Activated B cell treated with CpG ODN at 0.5 μM for 24 hours (primary cell): ENCODE measurements around the gene TMEM270. TPM values are rescaled to one million over a fixed set of nuclear protein-coding genes. Genes with fewer than 3 reads are reported as not detected.

ENCODE experiments used
- ATAC-seq: fragments of 200-7000 bp; cut with Tn5 transposase; one replicate; pipeline ENCODE4 v1.10.0; 2021; ENCODE audit warnings: low read depth, mild to moderate bottlenecking, moderate library complexity
- CTCF ChIA-PET: fragments of 350-600 bp; sonication (Branson Sonifier 250); formaldehyde crosslinking; loops from one replicate; lab custom pipeline; 2021; ENCODE audit warnings: antibody characterized with exemption; lab: Charles Lee
- POLR2A ChIA-PET: fragments of 350-600 bp; sonication (Branson Sonifier 250); formaldehyde crosslinking; loops from one replicate; lab custom pipeline; 2021; ENCODE audit warnings: antibody characterized with exemption; lab: Charles Lee
- DNase-seq: peaks from one replicate; pipeline ENCODE4 v3.0.0; 2022
- H3K27ac Mint-ChIP-seq: one replicate; pipeline ENCODE4 v1.8.0; 2020; ENCODE audit warnings: mixed read lengths
- H3K27me3 Mint-ChIP-seq: one replicate; pipeline ENCODE4 v1.8.0; 2021; ENCODE audit warnings: mixed read lengths
- H3K36me3 Mint-ChIP-seq: one replicate; pipeline ENCODE4 v1.8.0; 2021; ENCODE audit warnings: low read depth, mixed read lengths
- H3K4me1 Mint-ChIP-seq: one replicate; pipeline ENCODE4 v1.8.0; 2021; ENCODE audit warnings: mixed read lengths
- H3K4me3 Mint-ChIP-seq: one replicate; pipeline ENCODE4 v1.8.0; 2020; ENCODE audit warnings: mild to moderate bottlenecking, mixed read lengths
- H3K9me3 Mint-ChIP-seq: one replicate; pipeline ENCODE4 v1.8.0; 2020; ENCODE audit warnings: mixed read lengths
- intact Hi-C: fragments of 100-400 bp; cut with micrococcal nuclease; formaldehyde crosslinking; loops from one replicate; pipeline ENCODE4 v1.15.1; 2024
- total RNA-seq: library from RNA; stranded (reverse); gene quantifications from 2 replicates; pipeline ENCODE4 v1.2.3, GENCODE V29; 2022
- TF ChIP-seq, protein P1 (sequence below): fragments of 200-600 bp; IDR thresholded peaks from one replicate; pipeline ENCODE4 v1.8.0; 2022; ENCODE audit warnings: antibody characterized with exemption, mild to moderate bottlenecking

Gene TMEM270
- total RNA-seq, 1 donor from 2014 or later = not detected

DNA sequence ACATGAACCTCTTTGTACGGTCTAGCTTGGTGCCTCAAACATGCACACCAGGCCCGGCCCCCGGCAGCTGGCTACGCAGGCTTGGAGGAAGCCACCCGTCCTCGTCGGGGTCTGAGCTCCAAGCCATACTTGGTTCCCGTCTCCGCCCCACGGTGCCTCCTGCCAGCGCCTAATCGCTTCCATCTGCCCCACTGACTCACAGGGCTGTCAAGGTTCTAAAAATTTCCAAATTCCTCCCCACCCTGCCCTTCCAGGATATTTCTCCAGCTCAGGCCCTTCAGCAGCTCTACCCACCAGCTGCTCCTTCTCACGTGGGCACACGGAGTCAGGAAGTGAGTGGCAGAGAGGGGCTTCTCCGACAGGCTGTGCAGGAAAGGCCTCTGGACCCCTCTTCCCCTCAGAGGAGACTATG lies 38.8 kb downstream of the TMEM270 start:
- no peak overlapping the region for H3K4me3 Mint-ChIP-seq
- POLR2A ChIA-PET = no interaction called here
- TF ChIP-seq, protein P1, sequence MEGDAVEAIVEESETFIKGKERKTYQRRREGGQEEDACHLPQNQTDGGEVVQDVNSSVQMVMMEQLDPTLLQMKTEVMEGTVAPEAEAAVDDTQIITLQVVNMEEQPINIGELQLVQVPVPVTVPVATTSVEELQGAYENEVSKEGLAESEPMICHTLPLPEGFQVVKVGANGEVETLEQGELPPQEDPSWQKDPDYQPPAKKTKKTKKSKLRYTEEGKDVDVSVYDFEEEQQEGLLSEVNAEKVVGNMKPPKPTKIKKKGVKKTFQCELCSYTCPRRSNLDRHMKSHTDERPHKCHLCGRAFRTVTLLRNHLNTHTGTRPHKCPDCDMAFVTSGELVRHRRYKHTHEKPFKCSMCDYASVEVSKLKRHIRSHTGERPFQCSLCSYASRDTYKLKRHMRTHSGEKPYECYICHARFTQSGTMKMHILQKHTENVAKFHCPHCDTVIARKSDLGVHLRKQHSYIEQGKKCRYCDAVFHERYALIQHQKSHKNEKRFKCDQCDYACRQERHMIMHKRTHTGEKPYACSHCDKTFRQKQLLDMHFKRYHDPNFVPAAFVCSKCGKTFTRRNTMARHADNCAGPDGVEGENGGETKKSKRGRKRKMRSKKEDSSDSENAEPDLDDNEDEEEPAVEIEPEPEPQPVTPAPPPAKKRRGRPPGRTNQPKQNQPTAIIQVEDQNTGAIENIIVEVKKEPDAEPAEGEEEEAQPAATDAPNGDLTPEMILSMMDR = no peak
- H3K27ac Mint-ChIP-seq = no peak overlapping the region
- intact Hi-C loops = no loop called here
- H3K9me3 Mint-ChIP-seq = peaks cover 13% of the 10 kb centered on the region
- ATAC-seq (no peak), DNase-seq (no peak)
- CTCF ChIA-PET = no interaction called here
- no peaks in the 10 kb centered on the region for H3K36me3 Mint-ChIP-seq
- no peaks in the 10 kb centered on the region for H3K4me1 Mint-ChIP-seq
- H3K27me3 Mint-ChIP-seq = no peaks in the 10 kb centered on the region

DNA sequence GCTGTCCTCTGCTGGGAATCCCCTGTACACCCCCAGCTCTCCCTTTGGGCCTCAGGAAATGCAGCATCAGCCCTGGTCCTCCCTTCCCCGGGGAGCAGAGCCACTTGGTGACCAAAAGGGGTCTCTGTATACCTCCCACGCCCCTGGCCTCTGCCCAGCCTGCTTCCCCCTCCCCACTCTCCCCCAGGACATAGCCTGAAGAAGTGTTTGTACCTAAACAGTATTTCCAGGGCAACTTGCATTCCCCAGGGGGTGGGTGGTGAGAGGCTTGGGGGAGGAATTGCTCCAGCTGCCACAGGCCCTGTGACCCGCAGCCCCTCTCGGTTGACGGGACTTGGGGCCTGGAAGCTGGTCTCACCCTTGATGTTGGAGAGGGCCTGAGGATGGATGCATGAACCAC lies 39.3 kb downstream of the TMEM270 start:
- TF ChIP-seq, protein P1 = no peak
- ChIA-PET POLR2A (no interaction called here), CTCF (no interaction called here)
- intact Hi-C loops = no loop called here
- no peak for DNase-seq
- no peak for ATAC-seq
- Mint-ChIP-seq H3K36me3 (no peaks in the 10 kb centered on the region), H3K4me3 (no peak overlapping the region), H3K27me3 (no peaks in the 10 kb centered on the region), H3K9me3 (peaks cover 13% of the 10 kb centered on the region), H3K4me1 (no peaks in the 10 kb centered on the region), H3K27ac (no peak overlapping the region)

DNA sequence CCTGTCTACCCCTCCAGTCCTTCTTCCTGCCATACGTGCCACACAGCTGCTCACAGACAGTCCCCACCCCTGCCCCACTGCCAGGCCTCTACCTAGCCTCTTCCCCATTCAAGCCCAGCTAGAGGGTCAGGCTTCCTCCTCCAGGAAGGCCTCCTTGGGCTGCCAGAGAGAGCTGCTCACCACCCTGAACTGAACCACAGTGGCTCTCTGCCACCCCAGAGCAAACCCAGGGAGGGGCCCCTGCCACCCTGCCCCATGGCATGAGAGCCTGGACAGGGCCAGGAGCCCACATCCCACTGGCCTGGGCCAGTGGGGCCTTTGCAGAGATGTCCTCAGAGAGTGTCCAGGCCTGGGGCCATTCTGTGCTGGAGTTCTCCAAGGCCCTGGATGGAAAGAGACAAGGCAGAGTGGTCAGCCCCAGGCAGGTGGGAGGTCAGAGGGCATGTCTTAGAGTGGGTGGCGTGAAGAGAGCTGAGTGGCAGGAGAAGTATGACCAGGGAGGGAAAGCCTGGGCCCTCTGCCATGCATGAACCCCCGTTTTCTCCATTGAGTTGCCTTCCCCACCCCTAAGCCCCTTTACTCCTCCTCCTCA lies 40.4 kb downstream of the TMEM270 start:
- intact Hi-C loops = no loop called here
- Mint-ChIP-seq H3K27ac (no peak overlapping the region), H3K4me3 (no peak overlapping the region), H3K4me1 (no peaks in the 10 kb centered on the region), H3K9me3 (peaks cover 4% of the 10 kb centered on the region), H3K36me3 (no peaks in the 10 kb centered on the region), H3K27me3 (peaks cover 3% of the 10 kb centered on the region)
- DNase-seq (no peak), ATAC-seq (no peak)
- TF ChIP-seq, protein P1 = no peak
- ChIA-PET CTCF (no interaction called here), POLR2A (no interaction called here)

DNA sequence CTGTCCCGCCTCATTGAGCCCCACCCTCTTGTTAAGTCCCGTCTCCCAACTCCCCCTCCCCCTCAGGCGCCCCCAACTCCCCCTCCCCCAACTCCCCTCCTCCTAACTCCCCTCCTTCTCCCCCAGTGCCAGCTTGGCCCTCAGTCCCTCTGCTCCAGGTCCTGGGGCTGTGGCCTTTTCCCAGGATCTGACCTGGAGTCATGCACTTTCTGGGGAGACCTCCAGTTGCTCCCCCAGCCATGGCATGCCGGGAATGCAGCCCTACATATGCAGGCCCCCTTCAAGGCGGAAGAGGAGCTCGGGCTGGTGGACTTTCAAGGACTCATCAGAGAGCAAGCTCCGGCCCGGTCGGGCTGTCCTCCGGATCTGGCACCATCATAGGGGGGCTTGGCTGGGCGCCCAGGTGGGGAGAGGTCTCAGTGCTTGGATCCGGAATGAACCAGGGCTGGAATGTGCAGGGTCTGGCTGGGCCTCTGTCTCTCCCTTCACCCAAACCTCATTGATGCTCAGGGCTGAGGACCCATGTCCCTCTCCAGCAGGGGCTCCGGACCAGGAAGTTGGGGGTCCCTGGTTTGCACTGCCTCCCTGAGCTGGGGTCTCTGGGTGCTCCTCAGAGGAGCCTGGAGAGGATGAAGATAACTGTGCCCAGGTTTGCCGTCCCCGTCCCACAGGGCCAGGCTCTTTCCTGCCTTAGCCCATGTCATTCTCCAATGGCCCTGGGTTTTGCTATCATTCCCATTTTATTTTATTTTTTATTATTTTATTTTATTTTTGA lies 41.1 kb downstream of the TMEM270 start:
- Mint-ChIP-seq H3K9me3 (no peaks in the 10 kb centered on the region), H3K4me1 (no peaks in the 10 kb centered on the region), H3K27ac (no peak overlapping the region), H3K27me3 (peaks cover 3% of the 10 kb centered on the region), H3K36me3 (no peaks in the 10 kb centered on the region), H3K4me3 (no peak overlapping the region)
- ATAC-seq (no peak), DNase-seq (no peak)
- intact Hi-C loops = no loop called here
- CTCF ChIA-PET = no interaction called here
- TF ChIP-seq, protein P1 = no peak
- POLR2A ChIA-PET = interaction anchor here (0.6 kb wide), 1 partner anchor 165 kb away, joined by 9 read pairs; no protein-coding TSS in a partner anchor

DNA sequence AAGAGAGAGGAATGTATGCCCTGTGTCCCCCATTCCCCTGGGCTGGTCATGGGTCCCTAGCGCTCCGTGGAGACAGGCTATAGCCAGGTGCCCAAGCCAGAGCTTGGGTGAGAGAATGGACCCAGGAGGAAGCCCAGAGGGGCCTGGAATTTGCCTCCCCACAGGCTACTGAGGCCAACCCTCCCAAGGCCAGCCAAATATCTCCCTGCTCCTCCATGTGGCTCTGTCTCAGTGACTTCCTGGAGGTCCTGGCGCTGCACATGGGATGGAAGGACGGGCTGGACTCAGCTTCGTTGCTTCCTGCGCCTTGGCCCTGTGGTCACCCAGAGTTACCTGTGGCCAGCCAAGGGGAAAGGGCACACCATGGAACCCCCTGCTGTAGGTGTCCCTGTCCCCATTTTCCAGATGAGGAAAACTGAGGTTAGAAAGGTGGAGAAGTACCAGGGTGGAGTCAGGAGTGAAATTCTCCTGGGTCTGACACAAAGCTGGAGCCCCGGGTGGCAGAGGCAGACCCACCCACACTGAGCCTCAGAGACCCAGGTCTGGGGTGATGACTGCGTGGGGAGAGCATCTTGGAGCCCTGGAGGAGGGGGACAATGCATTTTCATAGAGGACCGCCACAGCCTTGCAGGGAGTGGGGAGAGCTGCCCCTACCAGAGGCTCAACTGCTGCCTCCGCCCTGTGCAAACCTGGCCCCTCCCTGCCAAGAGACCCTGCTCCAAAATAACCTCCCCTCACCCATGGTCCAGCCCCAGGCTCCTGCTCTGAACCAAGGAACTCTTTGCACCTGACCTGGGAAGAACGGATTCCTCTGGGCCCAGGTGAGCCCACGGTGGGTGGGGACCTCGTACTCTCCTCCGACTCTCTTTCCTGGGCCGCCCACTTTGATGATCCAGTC lies 42.6 kb downstream of the TMEM270 start:
- TF ChIP-seq, protein P1 = no peak
- DNase-seq (no peak), ATAC-seq (no peak)
- Mint-ChIP-seq H3K9me3 (no peaks in the 10 kb centered on the region), H3K4me3 (no peak overlapping the region), H3K36me3 (no peaks in the 10 kb centered on the region), H3K4me1 (peaks cover 3% of the 10 kb centered on the region), H3K27me3 (peaks cover 3% of the 10 kb centered on the region), H3K27ac (no peak overlapping the region)
- CTCF ChIA-PET = no interaction called here
- POLR2A ChIA-PET = no interaction called here
- intact Hi-C loops = no loop called here
